Small intestine (tissue), 16 donors: ENCODE measurements around the gene SDF4. TPM values are rescaled to one million over a fixed set of nuclear protein-coding genes. Genes with fewer than 3 reads are reported as not detected.
A peak's percentile ranks its signal among the peaks of the same experiment; 100 is the strongest.

ENCODE experiments used
- DNase-seq, 2 donors: peaks; one replicate each; pipeline versions ENCODE4 v3.0.0 to v3.0.0-alpha.2; 2013
- FAIRE-seq: peaks from 2 replicates; lab custom pipeline; 2012; peaks lifted over from hg19 to GRCh38; lab: Jason Lieb, UNC
- H3K27ac ChIP-seq, 3 donors: one replicate each; pipeline ENCODE4 v1.5.1; 2013; ENCODE audit warnings: low read length in 2 of 3, mild to moderate bottlenecking in 2 of 3, control low read depth in 1 of 3, inconsistent platforms in 1 of 3, low read depth in 1 of 3, moderate library complexity in 1 of 3
- H3K27me3 ChIP-seq, 3 donors: one replicate each; pipeline ENCODE4 v1.6.1; 2013; ENCODE audit warnings: low read length in 3 of 3, inconsistent platforms in 1 of 3; ENCODE audit not compliant: control insufficient read depth in 3 of 3, insufficient read depth in 3 of 3
- H3K36me3 ChIP-seq, 3 donors: one replicate each; pipeline ENCODE4 v1.6.1; 2013; ENCODE audit warnings: low read length in 3 of 3, inconsistent platforms in 1 of 3, low read depth in 1 of 3, mild to moderate bottlenecking in 1 of 3, moderate library complexity in 1 of 3; ENCODE audit not compliant: control insufficient read depth in 3 of 3, insufficient read depth in 2 of 3
- H3K4me1 ChIP-seq, 3 donors: one replicate each; pipeline ENCODE4 v1.6.1; 2013; ENCODE audit warnings: low read length in 2 of 3, inconsistent platforms in 1 of 3, low read depth in 1 of 3, mild to moderate bottlenecking in 1 of 3, moderate library complexity in 1 of 3; ENCODE audit not compliant: control insufficient read depth in 3 of 3, insufficient read depth in 2 of 3
- H3K4me3 ChIP-seq, 3 donors: one replicate each; pipeline ENCODE4 v1.5.1; 2013; ENCODE audit warnings: low read length in 3 of 3, control low read depth in 1 of 3, inconsistent platforms in 1 of 3, low read depth in 1 of 3, mild to moderate bottlenecking in 1 of 3, moderate library complexity in 1 of 3
- H3K9me3 ChIP-seq, 2 donors: one replicate each; pipeline ENCODE4 v1.6.1; 2013; ENCODE audit warnings: low read depth in 1 of 2, low read length in 1 of 2; ENCODE audit not compliant: control insufficient read depth in 2 of 2, insufficient read depth in 1 of 2
- WGBS, 3 donors: extraction: QIAGEN DNeasy Blood & Tissue Kit; methylation state at CpG; one replicate each; pipeline ENCODE4 v1.1.7; 2013; 5-methylcytosine and 5-hydroxymethylcytosine counted together
- long read RNA-seq, 10 donors: transcript quantifications; one replicate each; lab custom pipeline, GENCODE V29; 2026
- polyA plus RNA-seq, 4 donors: library from polyadenylated mRNA; stranded (reverse) in 3 of 4; unstranded in 1 of 4; fragments of 200-250 nt in 3 of 4; fragments of 120-200 nt in 1 of 4; gene quantifications; one replicate each; pipeline versions ENCODE4 v1.2.1 to v1.2.3, GENCODE V29; 2013
- donor health status: healthy with polysubstance abuse.
- donor health status: control.
- donor health status: control.
- donor health status: Bipolar disorder and iron deficiency.
- donor health status: healthy.

The SDF4 gene
- 100 to 1,000 TPM in 3 of 4 donors, 10 to 100 TPM in 1; 91.2 to 190 (median 151) TPM for polyA plus RNA-seq
- long read RNA-seq, donor 1, result 0 reads
- long read RNA-seq, donor 2, transcript SDF4-202 (7 exons, 1,956 nt), result major isoform, 10 of 13 reads
- long read RNA-seq, donor 2, partial matches to known transcripts, result 0 of 13 reads
- long read RNA-seq, donor 2, other reads (novel, unspliced or antisense), result 0 of 13 reads
- long read RNA-seq, donor 3, transcript SDF4-202 (7 exons, 1,956 nt), result major isoform, 13 of 16 reads
- long read RNA-seq, donor 3, partial matches to known transcripts, result 0 of 16 reads
- long read RNA-seq, donor 3, other reads (novel, unspliced or antisense), result 0 of 16 reads
- long read RNA-seq, donor 4, partial matches to known transcripts, result 0 of 1 reads
- long read RNA-seq, donor 4, other reads (novel, unspliced or antisense), result 0 of 1 reads
- long read RNA-seq, donor 5, transcript SDF4-202 (7 exons, 1,956 nt), result major isoform, 6 of 10 reads
- long read RNA-seq, donor 5, partial matches to known transcripts, result 0 of 10 reads
- long read RNA-seq, donor 5, other reads (novel, unspliced or antisense), result 0 of 10 reads
- long read RNA-seq, donor 6, transcript SDF4-202 (7 exons, 1,956 nt), result major isoform, 34 of 53 reads
- long read RNA-seq, donor 6, partial matches to known transcripts, result 13 of 53 reads
- long read RNA-seq, donor 6, other reads (novel, unspliced or antisense), result 0 of 53 reads
- long read RNA-seq, donor 7, result 0 reads
- long read RNA-seq, donor 8, partial matches to known transcripts, result 0 of 4 reads
- long read RNA-seq, donor 8, other reads (novel, unspliced or antisense), result 0 of 4 reads
- long read RNA-seq, donor 9, transcript SDF4-202 (7 exons, 1,956 nt), result major isoform, 9 of 10 reads
- long read RNA-seq, donor 9, partial matches to known transcripts, result 0 of 10 reads
- long read RNA-seq, donor 9, other reads (novel, unspliced or antisense), result 0 of 10 reads
- long read RNA-seq, donor 10, transcript SDF4-202 (7 exons, 1,956 nt), result major isoform, 29 of 49 reads
- long read RNA-seq, donor 10, partial matches to known transcripts, result 10 of 49 reads
- long read RNA-seq, donor 10, other reads (novel, unspliced or antisense), result 5 of 49 reads

- Histone ChIP-seq H3K9me3 (peaks cover 0 to 13% of the 10 kb centered on the region in 2 donors), H3K4me1 (peaks cover 5 to 18% (median 7%) of the 10 kb centered on the region in 3 donors), H3K4me3 (peak within 1 kb of the TSS; percentile 81 to 91 (median 90)), H3K27me3 (no peaks in the 10 kb centered on the region), H3K36me3 (peaks cover 10 to 65% (median 14%) of the 10 kb centered on the region in 3 donors), H3K27ac (peak within 1 kb of the TSS; percentile 87 to 97 (median 94))
- DNase-seq (peak; percentile 96 to 99), FAIRE-seq (no peak)
- 0% methylated on average over 73 to 99 of the region's 99 CpGs for WGBS, 3 donors
Measured at GRCh38 chr1:1231400-1232207, at the start of gene SDF4. TSS of gene SDF4 (minus strand) at chr1:1232001. CDS start at chr1:1228772, 3,229 bp downstream.

GRCh38 chr1:1280782-1281481, 49.1 kb upstream of the SDF4 start:
- no peak overlapping the region for H3K4me3 ChIP-seq
- no peaks in the 10 kb centered on the region for H3K27me3 ChIP-seq
- FAIRE-seq (no peak), DNase-seq (no peak)
- H3K27ac ChIP-seq, result peak overlapping the region; percentile 83 to 97 (median 92)
- 77 to 87% (median 82%) methylated on average over 20 to 21 of the region's 21 CpGs for WGBS, 3 donors
- no peaks in the 10 kb centered on the region for H3K9me3 ChIP-seq
- peaks cover 2 to 24% (median 3%) of the 10 kb centered on the region in 3 donors for H3K4me1 ChIP-seq
- no peaks in the 10 kb centered on the region for H3K36me3 ChIP-seq

GRCh38 chr1:1279028-1279427, 47.2 kb upstream of the SDF4 start:
- Histone ChIP-seq H3K27ac (no peak overlapping the region), H3K27me3 (no peaks in the 10 kb centered on the region), H3K9me3 (no peaks in the 10 kb centered on the region), H3K36me3 (no peaks in the 10 kb centered on the region), H3K4me1 (peaks cover 2 to 31% (median 3%) of the 10 kb centered on the region in 3 donors), H3K4me3 (no peak overlapping the region)
- no peak for FAIRE-seq
- DNase-seq, result no peak
- WGBS, 3 donors, result 83 to 88% (median 86%) methylated on average over 15 to 16 of the region's 17 CpGs

GRCh38 chr1:1278620-1279019, 46.8 kb upstream of the SDF4 start:
- Histone ChIP-seq H3K4me1 (peaks cover 2 to 32% (median 3%) of the 10 kb centered on the region in 3 donors), H3K36me3 (no peaks in the 10 kb centered on the region), H3K9me3 (no peaks in the 10 kb centered on the region), H3K4me3 (no peak overlapping the region), H3K27me3 (no peaks in the 10 kb centered on the region), H3K27ac (no peak overlapping the region)
- WGBS, 3 donors, result 37 to 71% (median 56%) methylated on average over 13 of the region's 13 CpGs
- FAIRE-seq, result no peak
- DNase-seq, result peak in 1 of 2 donors; percentile 59

GRCh38 chr1:1275836-1276235, 44.0 kb upstream of the SDF4 start:
- Histone ChIP-seq H3K9me3 (no peaks in the 10 kb centered on the region), H3K27me3 (no peaks in the 10 kb centered on the region), H3K4me3 (no peak overlapping the region), H3K36me3 (peaks cover 0 to 13% (median 0%) of the 10 kb centered on the region in 3 donors), H3K4me1 (peaks cover 2 to 31% (median 10%) of the 10 kb centered on the region in 3 donors), H3K27ac (no peak overlapping the region)
- 74 to 83% (median 79%) methylated on average over 9 of the region's 9 CpGs for WGBS, 3 donors
- no peak for FAIRE-seq
- DNase-seq, result no peak

GRCh38 chr1:1274931-1275431, 43.2 kb upstream of the SDF4 start:
- Histone ChIP-seq H3K9me3 (no peaks in the 10 kb centered on the region), H3K36me3 (peaks cover 0 to 22% (median 0%) of the 10 kb centered on the region in 3 donors), H3K4me1 (peaks cover 3 to 30% (median 10%) of the 10 kb centered on the region in 3 donors), H3K27me3 (no peaks in the 10 kb centered on the region), H3K4me3 (no peak overlapping the region), H3K27ac (no peak overlapping the region)
- WGBS, 3 donors, result 83 to 89% (median 86%) methylated on average over 12 to 15 of the region's 15 CpGs
- FAIRE-seq (no peak), DNase-seq (no peak)

GRCh38 chr1:1274299-1274930, 42.6 kb upstream of the SDF4 start:
- no peaks in the 10 kb centered on the region for H3K9me3 ChIP-seq
- H3K27ac ChIP-seq, result no peak overlapping the region
- FAIRE-seq (no peak), DNase-seq (no peak)
- peaks cover 3 to 30% (median 10%) of the 10 kb centered on the region in 3 donors for H3K4me1 ChIP-seq
- no peaks in the 10 kb centered on the region for H3K27me3 ChIP-seq
- WGBS, 3 donors, result 22 to 33% (median 25%) methylated on average over 24 to 31 of the region's 31 CpGs
- peak overlapping the region; percentile 70 to 97 (median 75) for H3K4me3 ChIP-seq
- peaks cover 0 to 25% (median 0%) of the 10 kb centered on the region in 3 donors for H3K36me3 ChIP-seq
